DND-41 (cell line): ENCODE measurements around the gene ENAH.

Source experiments
- CTCF ChIP-seq: IDR thresholded peaks from 2 replicates; pipeline ENCODE4 v1.5.1; 2012; ENCODE audit warnings: borderline replicate concordance, low read length, moderate library complexity, mild to moderate bottlenecking; ENCODE audit not compliant: poor library complexity, severe bottlenecking; ENCODE audit errors: extremely low read depth
- EZH2 ChIP-seq: IDR thresholded peaks from 3 replicates; pipeline ENCODE4 v1.6.1; 2012; ENCODE audit warnings: borderline replicate concordance, low read depth, mild to moderate bottlenecking, moderate library complexity, low read length, inconsistent platforms; ENCODE audit not compliant: severe bottlenecking

- no peak for TF ChIP-seq CTCF
- TF ChIP-seq EZH2 = no peak
These were observed 35.4 kb upstream of the ENAH start for GRCh38 chr1:225688345-225688744.
